ENCODE results near the gene GABBR2. TPM values are rescaled to one million over a fixed set of nuclear protein-coding genes. Genes with fewer than 3 reads are reported as not detected.

The GABBR2 gene
- total RNA-seq, 4 donors from 2014 or later, result 2.4 to 13.6 (median 10.0) TPM

DNA sequence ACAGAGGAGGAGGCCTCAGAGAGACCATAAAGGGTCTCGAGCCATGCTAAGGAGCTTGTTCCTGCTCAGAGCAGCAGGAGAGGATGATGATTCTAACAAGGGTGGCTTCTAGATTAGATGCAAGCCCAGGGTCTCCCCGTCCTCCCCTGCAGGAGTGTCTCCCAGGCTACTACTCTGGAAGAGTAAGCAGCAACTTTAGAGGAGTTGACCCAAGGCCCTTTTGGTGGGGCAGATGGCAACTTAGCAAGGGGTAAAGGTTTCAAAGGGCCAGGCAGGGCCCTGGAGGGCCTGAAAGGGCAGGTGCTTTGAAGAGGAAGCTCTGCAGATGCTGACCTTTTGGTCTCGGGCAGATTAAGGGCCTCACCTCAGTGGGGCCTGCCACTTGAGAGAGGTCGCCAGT lies 174.9 kb downstream of the GABBR2 start:
- no peak for DNase-seq
- Histone ChIP-seq H3K27ac (no peak overlapping the region), H3K27me3 (no peaks in the 10 kb centered on the region), H3K4me3 (replicated peaks in 1 of 3) (no peak overlapping the region), H3K36me3 (no peaks in the 10 kb centered on the region), H3K4me1 (peaks cover 32 to 35% of the 10 kb centered on the region in 2 donors), H3K9me3 (no peaks in the 10 kb centered on the region)
- 95 to 100% methylated on average over 4 of the region's 4 CpGs for WGBS, 2 donors
- TF ChIP-seq POLR2A (IDR thresholded peaks at IDR 0.05) (no peak), CTCF (IDR thresholded peaks at IDR 0.05) (no peak)
- intact Hi-C loops (cut with DNase I), result no loop called here

DNA sequence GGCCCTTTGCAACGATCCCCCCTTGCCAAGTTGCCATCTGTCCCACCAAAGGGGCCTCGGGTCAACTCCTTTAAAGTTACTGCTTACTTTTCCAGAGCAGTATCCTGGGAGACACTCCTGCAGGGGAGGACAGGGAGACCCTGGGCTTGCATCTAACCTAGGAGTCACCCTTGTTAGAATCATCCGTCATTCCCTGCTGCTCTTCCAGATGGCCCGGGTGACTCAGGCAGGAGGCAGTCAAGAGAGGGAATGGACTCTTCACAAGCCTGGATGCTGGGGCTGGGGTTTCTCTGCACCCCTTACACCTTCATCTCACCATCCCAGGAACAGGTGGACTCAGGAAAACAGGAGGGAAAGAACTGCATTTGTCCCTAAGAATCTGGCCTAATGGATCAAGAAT lies 175.6 kb downstream of the GABBR2 start:
- TF ChIP-seq CTCF (IDR thresholded peaks at IDR 0.05), result no peak
- TF ChIP-seq POLR2A (IDR thresholded peaks at IDR 0.05), result no peak
- H3K9me3 ChIP-seq, result no peaks in the 10 kb centered on the region
- H3K4me3 ChIP-seq (replicated peaks in 1 of 3), result no peak overlapping the region
- intact Hi-C loops (cut with DNase I), result no loop called here
- no peaks in the 10 kb centered on the region for H3K27me3 ChIP-seq
- H3K36me3 ChIP-seq, result no peaks in the 10 kb centered on the region
- 57 to 72% methylated on average over 4 of the region's 4 CpGs for WGBS, 2 donors
- DNase-seq, result no peak
- no peak overlapping the region for H3K27ac ChIP-seq
- H3K4me1 ChIP-seq, result peaks cover 27 to 29% of the 10 kb centered on the region in 2 donors

DNA sequence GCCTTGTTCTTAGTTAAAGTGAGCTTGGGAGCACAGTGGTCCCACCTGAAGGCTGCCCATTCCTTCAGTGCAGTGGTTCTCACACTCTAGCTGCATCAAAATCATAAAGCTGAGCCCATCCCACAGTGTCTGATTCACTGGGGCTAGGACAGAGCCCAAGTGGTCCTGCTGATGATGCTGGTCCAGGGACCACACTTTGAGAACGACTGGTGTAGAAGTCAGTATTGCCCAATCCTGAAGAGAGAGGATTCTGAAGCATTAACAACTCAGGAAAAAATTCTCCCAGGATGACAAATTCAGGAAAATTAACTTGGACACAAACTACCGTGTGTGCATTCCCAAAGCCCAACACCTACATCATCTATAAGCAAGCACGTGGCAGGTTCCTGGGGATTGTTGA lies 176.2 kb downstream of the GABBR2 start:
- intact Hi-C loops (cut with DNase I), result no loop called here
- WGBS, 2 donors, result 79 to 89% methylated on average over 3 of the region's 3 CpGs
- no peak for DNase-seq
- H3K4me3 ChIP-seq (replicated peaks in 1 of 3), result no peak overlapping the region
- peaks cover 22 to 24% of the 10 kb centered on the region in 2 donors for H3K4me1 ChIP-seq
- no peaks in the 10 kb centered on the region for H3K36me3 ChIP-seq
- TF ChIP-seq CTCF (IDR thresholded peaks at IDR 0.05) (no peak), POLR2A (IDR thresholded peaks at IDR 0.05) (no peak)
- no peaks in the 10 kb centered on the region for H3K9me3 ChIP-seq
- no peaks in the 10 kb centered on the region for H3K27me3 ChIP-seq
- H3K27ac ChIP-seq, result no peak overlapping the region

DNA sequence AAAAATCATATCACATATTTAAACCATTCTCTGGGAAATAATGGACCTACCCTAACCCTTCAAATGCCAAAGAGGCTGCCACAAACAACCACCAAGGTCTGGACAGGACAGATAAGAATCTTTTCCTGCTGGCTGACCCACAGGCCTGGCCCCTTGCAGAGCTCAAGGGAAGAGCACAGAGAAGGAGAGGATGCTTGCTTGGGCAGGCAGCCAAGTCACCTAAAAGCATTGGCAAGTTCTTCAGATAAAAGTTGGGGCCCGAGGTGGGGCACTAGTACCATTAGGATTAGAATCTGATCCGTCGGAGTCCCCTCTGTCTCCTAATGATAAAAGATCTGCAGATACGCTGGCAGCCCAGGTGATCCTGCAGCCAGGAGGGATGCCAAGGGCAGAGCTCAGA lies 176.6 kb downstream of the GABBR2 start:
- Histone ChIP-seq H3K36me3 (no peaks in the 10 kb centered on the region), H3K9me3 (no peaks in the 10 kb centered on the region), H3K4me1 (peaks cover 19 to 22% of the 10 kb centered on the region in 2 donors), H3K27me3 (no peaks in the 10 kb centered on the region), H3K4me3 (replicated peaks in 1 of 3) (no peak overlapping the region), H3K27ac (no peak overlapping the region)
- no peak for DNase-seq
- intact Hi-C loops (cut with DNase I), result no loop called here
- WGBS, 2 donors, result 78 to 79% methylated on average over 4 of the region's 4 CpGs
- no peak for TF ChIP-seq CTCF (IDR thresholded peaks at IDR 0.05)

DNA sequence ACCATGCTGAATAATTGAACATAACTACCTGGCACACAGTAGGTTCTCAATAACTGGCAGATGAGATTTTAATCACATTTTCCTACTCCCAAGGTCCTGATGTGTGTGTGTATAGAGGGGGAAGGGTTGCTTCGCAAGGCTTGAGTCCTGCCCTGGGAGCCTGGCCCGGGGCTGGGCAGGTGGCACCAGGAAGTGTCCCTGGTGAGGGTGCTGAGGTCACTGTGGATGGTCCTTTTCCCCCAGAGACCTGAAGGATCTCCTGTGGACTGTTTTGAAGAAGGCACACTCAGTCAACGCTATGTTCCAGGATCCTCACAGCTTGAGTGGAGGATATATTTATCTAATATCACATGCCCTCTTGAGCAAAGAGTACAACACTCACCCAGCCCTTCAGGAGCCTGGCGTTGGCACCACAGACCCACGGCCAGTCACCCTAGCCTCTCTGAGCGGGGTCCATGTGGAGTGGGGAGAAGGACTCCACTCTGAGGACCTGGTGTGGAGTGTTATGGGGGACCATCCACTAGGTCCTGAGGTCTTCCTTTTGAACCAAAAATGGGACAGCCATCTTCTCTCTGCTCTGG lies 177.8 kb downstream of the GABBR2 start:
- TF ChIP-seq CTCF (IDR thresholded peaks at IDR 0.05) (no peak), POLR2A (IDR thresholded peaks at IDR 0.05) (peak in 1 of 2 donors; percentile 10)
- intact Hi-C loops (cut with DNase I), result no loop called here
- peaks cover 19 to 22% of the 10 kb centered on the region in 2 donors for H3K4me1 ChIP-seq
- WGBS, 2 donors, result 30 to 52% methylated on average over 5 to 6 of the region's 6 CpGs
- no peaks in the 10 kb centered on the region for H3K27me3 ChIP-seq
- peak; percentile 63 to 67 for DNase-seq
- no peak overlapping the region for H3K4me3 ChIP-seq (replicated peaks in 1 of 3)
- no peaks in the 10 kb centered on the region for H3K9me3 ChIP-seq
- no peaks in the 10 kb centered on the region for H3K36me3 ChIP-seq
- peak overlapping the region; percentile 27 to 60 (median 46) for H3K27ac ChIP-seq
